ENCODE data around the gene PHGDH. TPM values are rescaled to one million over a fixed set of nuclear protein-coding genes. Genes with fewer than 3 reads are reported as not detected.

The PHGDH gene
- total RNA-seq, 1 donor from 2014 or later: 452 TPM

DNA sequence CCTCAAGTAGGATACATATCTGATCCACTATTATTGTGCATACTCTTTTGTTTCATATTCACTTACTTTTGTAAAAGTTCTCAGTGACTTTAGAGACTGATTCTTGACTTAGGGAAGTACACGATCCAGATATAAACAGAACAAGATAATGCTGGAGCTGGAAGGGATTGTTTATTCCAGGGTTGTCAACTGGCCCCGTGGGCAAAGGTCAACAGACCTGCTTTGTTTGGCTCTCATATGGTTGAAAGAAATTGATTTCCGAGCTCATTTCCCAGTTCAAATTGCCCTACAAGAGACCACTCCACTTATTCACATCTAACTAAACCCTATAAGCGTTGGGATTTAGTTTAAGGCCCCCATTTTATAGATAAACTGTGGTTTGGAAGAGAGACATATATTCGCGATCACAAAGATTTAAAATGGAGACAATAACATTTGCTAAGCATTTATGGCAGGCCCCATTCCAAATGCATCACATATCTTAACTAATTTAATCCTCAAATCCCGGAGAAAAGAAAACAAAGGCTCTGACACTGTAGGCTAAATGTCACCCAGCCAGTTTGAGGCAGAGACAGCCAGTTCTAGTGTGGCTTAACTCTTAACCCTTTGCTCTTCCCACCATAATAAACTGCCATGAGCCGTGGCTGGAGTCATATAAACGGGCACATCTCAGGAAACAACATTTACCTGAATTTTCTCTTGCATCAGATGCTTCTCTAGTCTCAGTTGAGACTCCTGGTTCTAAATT, 78.9 kb downstream of the PHGDH start:
- no peaks in the 10 kb centered on the region for H3K36me3 Mint-ChIP-seq (ENCODE audit: insufficient read depth)

GRCh38 chr1:119791377-119791776, 79.6 kb downstream of the PHGDH start:
- H3K36me3 Mint-ChIP-seq (ENCODE audit: insufficient read depth): no peaks in the 10 kb centered on the region
- peaks cover 46% of the 10 kb centered on the region for H3K4me1 Mint-ChIP-seq (ENCODE audit: low read depth)
- H3K4me3 Mint-ChIP-seq (ENCODE audit: low read depth): no peak overlapping the region
- TF ChIP-seq, protein P1, sequence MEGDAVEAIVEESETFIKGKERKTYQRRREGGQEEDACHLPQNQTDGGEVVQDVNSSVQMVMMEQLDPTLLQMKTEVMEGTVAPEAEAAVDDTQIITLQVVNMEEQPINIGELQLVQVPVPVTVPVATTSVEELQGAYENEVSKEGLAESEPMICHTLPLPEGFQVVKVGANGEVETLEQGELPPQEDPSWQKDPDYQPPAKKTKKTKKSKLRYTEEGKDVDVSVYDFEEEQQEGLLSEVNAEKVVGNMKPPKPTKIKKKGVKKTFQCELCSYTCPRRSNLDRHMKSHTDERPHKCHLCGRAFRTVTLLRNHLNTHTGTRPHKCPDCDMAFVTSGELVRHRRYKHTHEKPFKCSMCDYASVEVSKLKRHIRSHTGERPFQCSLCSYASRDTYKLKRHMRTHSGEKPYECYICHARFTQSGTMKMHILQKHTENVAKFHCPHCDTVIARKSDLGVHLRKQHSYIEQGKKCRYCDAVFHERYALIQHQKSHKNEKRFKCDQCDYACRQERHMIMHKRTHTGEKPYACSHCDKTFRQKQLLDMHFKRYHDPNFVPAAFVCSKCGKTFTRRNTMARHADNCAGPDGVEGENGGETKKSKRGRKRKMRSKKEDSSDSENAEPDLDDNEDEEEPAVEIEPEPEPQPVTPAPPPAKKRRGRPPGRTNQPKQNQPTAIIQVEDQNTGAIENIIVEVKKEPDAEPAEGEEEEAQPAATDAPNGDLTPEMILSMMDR (IDR thresholded peaks at IDR 0.05; ENCODE audit: unreplicated experiment): no peak
- peak overlapping the region; percentile 98 for H3K27ac Mint-ChIP-seq
- H3K27me3 Mint-ChIP-seq: no peaks in the 10 kb centered on the region
- no peaks in the 10 kb centered on the region for H3K9me3 Mint-ChIP-seq (ENCODE audit: low read depth)
- DNase-seq (ENCODE audit: low spot score, unreplicated experiment): no peak

More for the DNA sequence above, 78.9 kb downstream of the PHGDH start:
- TF ChIP-seq, protein P1 (IDR thresholded peaks at IDR 0.05; ENCODE audit: unreplicated experiment): no peak
- Mint-ChIP-seq H3K4me1 (ENCODE audit: low read depth) (peaks cover 51% of the 10 kb centered on the region), H3K27me3 (no peaks in the 10 kb centered on the region), H3K4me3 (ENCODE audit: low read depth) (no peak overlapping the region), H3K27ac (peak overlapping the region; percentile 98), H3K9me3 (ENCODE audit: low read depth) (no peaks in the 10 kb centered on the region)
- DNase-seq (ENCODE audit: low spot score, unreplicated experiment): no peak

Other genes with a start within 250 kb of the PHGDH start
- gene HSD3B1, start 204.7 kb upstream of the PHGDH start, total RNA-seq: not detected in 2 replicates
- gene ZNF697, start 63.7 kb upstream of the PHGDH start, total RNA-seq: 21.3 and 22.3 TPM in 2 replicates
- 105 and 112 TPM in 2 replicates for gene HMGCS2, start 57.0 kb downstream of the PHGDH start, total RNA-seq
- gene REG4, start 99.5 kb downstream of the PHGDH start, total RNA-seq: 0.40 and 0.67 TPM in 2 replicates
- not detected in 2 replicates for gene ADAM30, start 184.6 kb downstream of the PHGDH start, total RNA-seq

Data from progenitor cell of endocrine pancreas (in vitro differentiated cells).